Smooth muscle cell (in vitro differentiated cells): ENCODE data around the gene GATAD2B. TPM values are rescaled to one million over a fixed set of nuclear protein-coding genes. Genes with fewer than 3 reads are reported as not detected.

Experiments
- DNase-seq: peaks from one replicate; lab custom pipeline; 2025; ENCODE audit not compliant: unreplicated experiment; lab: John Stamatoyannopoulos, UW
- H2AFZ ChIP-seq: fragments of 200-600 bp; sonication (generic); 2 replicates; pipeline ENCODE4 v1.6.0; 2016; ENCODE audit warnings: antibody characterized with exemption, low read depth, mild to moderate bottlenecking
- H3F3A ChIP-seq: fragments of 200-600 bp; sonication (generic); 2 replicates; pipeline ENCODE4 v1.6.0; 2017; ENCODE audit warnings: antibody characterized with exemption, low read depth
- H3K27ac ChIP-seq: fragments of 200-600 bp; sonication (generic); 2 replicates; pipeline ENCODE4 v1.5.1; 2016; ENCODE audit warnings: low read depth, mild to moderate bottlenecking
- H3K27me3 ChIP-seq: fragments of 200-600 bp; sonication (generic); 2 replicates; pipeline ENCODE4 v1.6.1; 2016; ENCODE audit warnings: low read depth, mild to moderate bottlenecking
- H3K36me3 ChIP-seq: fragments of 200-600 bp; sonication (generic); 2 replicates; pipeline ENCODE4 v1.5.1; 2016; ENCODE audit warnings: low read depth
- H3K4me1 ChIP-seq: fragments of 200-600 bp; sonication (generic); 2 replicates; pipeline ENCODE4 v1.5.1; 2016; ENCODE audit warnings: low read depth
- H3K4me2 ChIP-seq: fragments of 200-600 bp; sonication (generic); 2 replicates; pipeline ENCODE4 v1.6.0; 2016; ENCODE audit warnings: mild to moderate bottlenecking
- H3K4me3 ChIP-seq: fragments of 200-600 bp; sonication (generic); 2 replicates; pipeline ENCODE4 v1.5.1; 2016; ENCODE audit warnings: mild to moderate bottlenecking
- H3K79me2 ChIP-seq: fragments of 200-600 bp; sonication (generic); 2 replicates; pipeline ENCODE4 v1.6.0; 2016; ENCODE audit warnings: low read depth, mild to moderate bottlenecking
- H3K9ac ChIP-seq: fragments of 200-600 bp; sonication (generic); 2 replicates; pipeline ENCODE4 v1.6.0; 2016; ENCODE audit warnings: low read depth
- H3K9me3 ChIP-seq: fragments of 200-600 bp; sonication (generic); replicated peaks from 2 replicates; pipeline ENCODE4 v1.5.1; 2016; ENCODE audit warnings: low read depth
- H4K20me1 ChIP-seq: fragments of 200-600 bp; sonication (generic); 2 replicates; pipeline ENCODE4 v1.6.0; 2016; ENCODE audit warnings: low read depth
- CTCF ChIP-seq: fragments of 200-600 bp; sonication (generic); IDR thresholded peaks from 2 replicates; pipeline ENCODE4 v1.5.1; 2017; ENCODE audit warnings: borderline replicate concordance, mild to moderate bottlenecking, antibody characterized with exemption; ENCODE audit not compliant: insufficient read depth, poor library complexity, severe bottlenecking
- WGBS: methylation state at CpG from one replicate; pipeline ENCODE4 v1.1.7; 2016; ENCODE audit warnings: low lambda C conversion rate; 5-methylcytosine and 5-hydroxymethylcytosine counted together
- polyA plus RNA-seq: library from polyadenylated mRNA; unstranded; fragments of >200 nt; fragmentation: Nextera tagmentation; extraction: Ambion mirVana; gene quantifications from 2 replicates; pipeline ENCODE4 v1.2.1, GENCODE V29; 2016
- total RNA-seq: library from RNA; depleted of rRNA; stranded (reverse); fragments of >200 nt; gene quantifications from 2 replicates; pipeline ENCODE4 v1.2.3, GENCODE V29; 2014

Gene GATAD2B
- total and polyA plus RNA-seq, 2 experiments from 2014 or later, result 7.8 to 24.9 TPM

GRCh38 chr1:153801028-153801625 lies 121.6 kb downstream of the GATAD2B start:
- Histone ChIP-seq H3K36me3 (no peaks in the 10 kb centered on the region), H2AFZ (no peak overlapping the region), H3K27ac (no peak overlapping the region), H3K27me3 (no peaks in the 10 kb centered on the region), H3K79me2 (no peaks in the 10 kb centered on the region), H3K4me3 (no peak overlapping the region), H4K20me1 (no peaks in the 10 kb centered on the region), H3F3A (no peaks in the 10 kb centered on the region), H3K4me2 (no peak overlapping the region), H3K4me1 (no peaks in the 10 kb centered on the region), H3K9me3 (no peaks in the 10 kb centered on the region), H3K9ac (no peak overlapping the region)
- TF ChIP-seq CTCF, result no peak
- WGBS, result 98% methylated on average over 6 of the region's 6 CpGs
- DNase-seq, result no peak

GRCh38 chr1:153800516-153800915 lies 122.3 kb downstream of the GATAD2B start:
- no peaks in the 10 kb centered on the region for H3K9me3 ChIP-seq
- H3F3A ChIP-seq, result no peaks in the 10 kb centered on the region
- H2AFZ ChIP-seq, result no peak overlapping the region
- no peak overlapping the region for H3K4me3 ChIP-seq
- no peaks in the 10 kb centered on the region for H3K4me1 ChIP-seq
- no peak for DNase-seq
- no peak for TF ChIP-seq CTCF
- H3K79me2 ChIP-seq, result no peaks in the 10 kb centered on the region
- H3K27me3 ChIP-seq, result no peaks in the 10 kb centered on the region
- no peak overlapping the region for H3K9ac ChIP-seq
- H3K36me3 ChIP-seq, result no peaks in the 10 kb centered on the region
- 84% methylated on average over 7 of the region's 7 CpGs for WGBS
- H3K27ac ChIP-seq, result no peak overlapping the region
- H3K4me2 ChIP-seq, result no peak overlapping the region
- H4K20me1 ChIP-seq, result no peaks in the 10 kb centered on the region

- Histone ChIP-seq H4K20me1 (no peaks in the 10 kb centered on the region), H3K4me1 (peaks cover under 1% of the 10 kb centered on the region), H2AFZ (no peak overlapping the region), H3K27ac (no peak overlapping the region), H3K9ac (no peak overlapping the region), H3K36me3 (no peaks in the 10 kb centered on the region), H3K9me3 (no peaks in the 10 kb centered on the region), H3F3A (no peaks in the 10 kb centered on the region), H3K4me2 (no peak overlapping the region), H3K4me3 (no peak overlapping the region), H3K27me3 (no peaks in the 10 kb centered on the region), H3K79me2 (no peaks in the 10 kb centered on the region)
- no peak for TF ChIP-seq CTCF
- WGBS, result 94% methylated on average over 27 of the region's 27 CpGs
- DNase-seq, result no peak
These were observed 123.0 kb downstream of the GATAD2B start for GRCh38 chr1:153799566-153800465.
